ENCODE results near the gene ARL5C.

DNA sequence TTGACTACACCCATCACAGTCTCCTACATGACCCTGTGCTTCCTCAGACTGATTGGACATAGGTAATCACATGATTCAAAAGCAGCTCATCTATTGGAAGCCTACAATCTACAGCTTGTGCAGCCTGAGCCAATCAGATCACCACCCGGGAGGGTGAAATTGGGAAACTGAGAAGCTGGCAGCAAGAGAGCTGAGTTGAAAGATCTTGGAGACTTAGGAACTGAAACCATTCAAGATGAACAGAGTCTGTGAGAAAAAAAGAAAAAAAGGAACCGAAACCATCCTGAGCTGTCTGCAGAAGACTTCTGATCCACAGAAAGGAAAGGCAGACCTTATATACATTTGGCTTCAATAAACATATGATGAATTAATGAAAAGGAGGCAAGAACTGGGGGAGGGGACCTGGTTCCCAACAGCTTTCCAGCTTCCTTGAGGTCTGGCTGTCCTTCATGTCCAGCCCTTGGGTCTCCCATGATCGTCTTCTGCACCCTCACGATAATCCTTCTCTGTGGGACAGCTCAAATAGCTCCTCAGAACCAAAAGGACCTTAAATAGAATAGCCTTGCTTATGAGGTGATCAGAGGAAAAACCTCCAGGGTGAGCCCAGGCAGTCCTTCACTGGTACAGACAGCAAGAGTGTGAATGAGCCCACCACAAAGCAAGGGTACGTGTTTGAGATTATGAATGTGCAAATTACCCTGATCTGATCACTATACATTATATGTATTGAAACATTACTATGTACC is 47.1 kb downstream of the ARL5C start:
- TF ChIP-seq, protein P1, sequence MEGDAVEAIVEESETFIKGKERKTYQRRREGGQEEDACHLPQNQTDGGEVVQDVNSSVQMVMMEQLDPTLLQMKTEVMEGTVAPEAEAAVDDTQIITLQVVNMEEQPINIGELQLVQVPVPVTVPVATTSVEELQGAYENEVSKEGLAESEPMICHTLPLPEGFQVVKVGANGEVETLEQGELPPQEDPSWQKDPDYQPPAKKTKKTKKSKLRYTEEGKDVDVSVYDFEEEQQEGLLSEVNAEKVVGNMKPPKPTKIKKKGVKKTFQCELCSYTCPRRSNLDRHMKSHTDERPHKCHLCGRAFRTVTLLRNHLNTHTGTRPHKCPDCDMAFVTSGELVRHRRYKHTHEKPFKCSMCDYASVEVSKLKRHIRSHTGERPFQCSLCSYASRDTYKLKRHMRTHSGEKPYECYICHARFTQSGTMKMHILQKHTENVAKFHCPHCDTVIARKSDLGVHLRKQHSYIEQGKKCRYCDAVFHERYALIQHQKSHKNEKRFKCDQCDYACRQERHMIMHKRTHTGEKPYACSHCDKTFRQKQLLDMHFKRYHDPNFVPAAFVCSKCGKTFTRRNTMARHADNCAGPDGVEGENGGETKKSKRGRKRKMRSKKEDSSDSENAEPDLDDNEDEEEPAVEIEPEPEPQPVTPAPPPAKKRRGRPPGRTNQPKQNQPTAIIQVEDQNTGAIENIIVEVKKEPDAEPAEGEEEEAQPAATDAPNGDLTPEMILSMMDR (IDR thresholded peaks at IDR 0.05; ENCODE audit: low read depth, low read length, missing input control): no peak
- TF ChIP-seq EGR1 (IDR thresholded peaks at IDR 0.05; ENCODE audit: low read depth in 2 of 2) (no peak), TAF1 (conservative IDR thresholded peaks at IDR 0.05) (no peak), JUND (IDR thresholded peaks at IDR 0.05) (no peak)
- TF ChIP-seq, protein P2, sequence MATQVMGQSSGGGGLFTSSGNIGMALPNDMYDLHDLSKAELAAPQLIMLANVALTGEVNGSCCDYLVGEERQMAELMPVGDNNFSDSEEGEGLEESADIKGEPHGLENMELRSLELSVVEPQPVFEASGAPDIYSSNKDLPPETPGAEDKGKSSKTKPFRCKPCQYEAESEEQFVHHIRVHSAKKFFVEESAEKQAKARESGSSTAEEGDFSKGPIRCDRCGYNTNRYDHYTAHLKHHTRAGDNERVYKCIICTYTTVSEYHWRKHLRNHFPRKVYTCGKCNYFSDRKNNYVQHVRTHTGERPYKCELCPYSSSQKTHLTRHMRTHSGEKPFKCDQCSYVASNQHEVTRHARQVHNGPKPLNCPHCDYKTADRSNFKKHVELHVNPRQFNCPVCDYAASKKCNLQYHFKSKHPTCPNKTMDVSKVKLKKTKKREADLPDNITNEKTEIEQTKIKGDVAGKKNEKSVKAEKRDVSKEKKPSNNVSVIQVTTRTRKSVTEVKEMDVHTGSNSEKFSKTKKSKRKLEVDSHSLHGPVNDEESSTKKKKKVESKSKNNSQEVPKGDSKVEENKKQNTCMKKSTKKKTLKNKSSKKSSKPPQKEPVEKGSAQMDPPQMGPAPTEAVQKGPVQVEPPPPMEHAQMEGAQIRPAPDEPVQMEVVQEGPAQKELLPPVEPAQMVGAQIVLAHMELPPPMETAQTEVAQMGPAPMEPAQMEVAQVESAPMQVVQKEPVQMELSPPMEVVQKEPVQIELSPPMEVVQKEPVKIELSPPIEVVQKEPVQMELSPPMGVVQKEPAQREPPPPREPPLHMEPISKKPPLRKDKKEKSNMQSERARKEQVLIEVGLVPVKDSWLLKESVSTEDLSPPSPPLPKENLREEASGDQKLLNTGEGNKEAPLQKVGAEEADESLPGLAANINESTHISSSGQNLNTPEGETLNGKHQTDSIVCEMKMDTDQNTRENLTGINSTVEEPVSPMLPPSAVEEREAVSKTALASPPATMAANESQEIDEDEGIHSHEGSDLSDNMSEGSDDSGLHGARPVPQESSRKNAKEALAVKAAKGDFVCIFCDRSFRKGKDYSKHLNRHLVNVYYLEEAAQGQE (IDR thresholded peaks at IDR 0.05): no peak

Data from liver (tissue), 3 donors.